Activated naive CD8-positive, alpha-beta T cell treated with anti-CD3 and anti-CD28 coated beads, Interleukin-2, amount 50 U/mL, for 24 hours (primary cell): Measurements from ENCODE around the gene ZNF385B.
"Not testable (repeated sequence)": the region's sequence is repeated elsewhere in the genome, so short reads cannot be mapped to it uniquely, and the experiment has no call there.

ENCODE experiments used
- ATAC-seq: fragments of 150-1000 bp; cut with Tn5 transposase; one replicate; pipeline ENCODE4 v1.10.0; 2021
- DNase-seq: peaks from one replicate; pipeline ENCODE4 v3.0.0; 2021
- H3K27ac Mint-ChIP-seq: one replicate; pipeline ENCODE4 v1.8.0; 2021; ENCODE audit warnings: mild to moderate bottlenecking, mixed read lengths
- H3K27me3 Mint-ChIP-seq: one replicate; pipeline ENCODE4 v1.8.0; 2021; ENCODE audit warnings: mixed read lengths
- H3K36me3 Mint-ChIP-seq: one replicate; pipeline ENCODE4 v1.8.0; 2021; ENCODE audit warnings: low read depth, mixed read lengths
- H3K4me1 Mint-ChIP-seq: one replicate; pipeline ENCODE4 v1.8.0; 2021; ENCODE audit warnings: mixed read lengths
- H3K4me3 Mint-ChIP-seq: one replicate; pipeline ENCODE4 v1.8.0; 2021; ENCODE audit warnings: mild to moderate bottlenecking, moderate library complexity, mixed read lengths
- H3K9me3 Mint-ChIP-seq: one replicate; pipeline ENCODE4 v1.8.0; 2021; ENCODE audit warnings: mixed read lengths

Gene ZNF385B

DNA sequence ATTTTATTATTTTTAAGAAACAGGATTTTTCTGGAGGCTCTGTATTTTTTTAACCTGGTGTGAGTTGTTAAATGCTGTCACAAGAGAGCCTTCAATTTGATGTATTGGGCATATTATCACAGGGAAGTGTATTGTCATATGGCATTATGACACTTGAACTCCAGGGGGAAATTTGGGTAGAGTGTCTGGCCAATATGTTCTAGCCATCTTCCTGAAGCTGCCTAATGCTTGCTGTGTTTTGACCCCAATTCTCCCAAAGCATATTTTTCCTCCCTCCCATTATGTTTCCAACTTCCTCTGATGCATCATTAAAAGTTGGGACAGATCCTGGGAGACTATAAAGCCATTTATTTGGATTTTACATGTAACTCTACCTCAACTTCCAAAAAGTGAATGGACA, 382.6 kb downstream of the ZNF385B start:
- Mint-ChIP-seq H3K27me3 (peaks cover 7% of the 10 kb centered on the region), H3K4me1 (no peaks in the 10 kb centered on the region), H3K27ac (no peak overlapping the region), H3K4me3 (no peak overlapping the region), H3K36me3 (no peaks in the 10 kb centered on the region), H3K9me3 (no peaks in the 10 kb centered on the region)
- ATAC-seq (no peak), DNase-seq (no peak)

DNA sequence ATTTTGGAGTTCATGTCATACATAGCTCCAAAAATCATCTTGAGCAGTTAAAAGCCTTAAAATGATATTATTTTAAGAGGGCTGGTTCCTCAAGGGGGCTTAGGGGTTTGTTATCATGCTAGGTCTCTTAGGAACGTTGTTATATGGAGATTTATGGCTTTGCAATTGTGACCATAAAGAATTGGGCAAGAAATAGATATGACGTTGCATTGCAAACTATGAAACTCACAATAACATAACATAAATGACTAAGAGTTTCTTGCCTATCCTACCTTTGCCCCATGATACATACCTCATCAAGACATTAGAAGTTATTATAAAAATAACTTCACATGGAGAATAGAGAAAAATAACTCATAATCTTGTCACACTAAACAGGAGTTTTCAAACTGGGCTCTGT, 390.4 kb downstream of the ZNF385B start:
- peaks cover 5% of the 10 kb centered on the region for H3K27me3 Mint-ChIP-seq
- no peak overlapping the region for H3K27ac Mint-ChIP-seq
- ATAC-seq = no peak
- no peak overlapping the region for H3K4me3 Mint-ChIP-seq
- no peaks in the 10 kb centered on the region for H3K36me3 Mint-ChIP-seq
- H3K4me1 Mint-ChIP-seq = no peaks in the 10 kb centered on the region
- no peaks in the 10 kb centered on the region for H3K9me3 Mint-ChIP-seq
- no peak for DNase-seq

DNA sequence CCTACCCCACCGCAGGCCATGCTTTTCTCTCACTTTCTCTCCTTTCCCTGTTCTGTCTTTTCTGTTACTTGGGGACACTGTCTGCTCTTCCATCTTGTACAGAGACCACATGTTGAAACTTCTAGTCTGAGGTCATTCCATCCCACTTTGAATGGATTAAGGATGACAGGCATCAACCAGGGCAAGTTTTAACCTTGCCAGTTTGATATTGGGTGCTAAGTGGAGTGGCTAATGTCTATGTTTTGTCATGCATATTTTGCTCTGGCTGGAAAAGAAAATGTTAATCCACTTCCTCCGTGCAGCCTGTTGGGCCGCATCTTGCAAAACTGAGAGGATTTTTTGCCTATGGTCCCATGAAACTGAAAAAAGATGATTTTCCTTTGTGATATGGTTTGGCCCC, 391.3 kb downstream of the ZNF385B start:
- H3K36me3 Mint-ChIP-seq = no peaks in the 10 kb centered on the region
- no peaks in the 10 kb centered on the region for H3K4me1 Mint-ChIP-seq
- no peak overlapping the region for H3K4me3 Mint-ChIP-seq
- H3K27me3 Mint-ChIP-seq = peaks cover 5% of the 10 kb centered on the region
- no peak for ATAC-seq
- no peak overlapping the region for H3K27ac Mint-ChIP-seq
- DNase-seq = no peak
- H3K9me3 Mint-ChIP-seq = no peaks in the 10 kb centered on the region

DNA sequence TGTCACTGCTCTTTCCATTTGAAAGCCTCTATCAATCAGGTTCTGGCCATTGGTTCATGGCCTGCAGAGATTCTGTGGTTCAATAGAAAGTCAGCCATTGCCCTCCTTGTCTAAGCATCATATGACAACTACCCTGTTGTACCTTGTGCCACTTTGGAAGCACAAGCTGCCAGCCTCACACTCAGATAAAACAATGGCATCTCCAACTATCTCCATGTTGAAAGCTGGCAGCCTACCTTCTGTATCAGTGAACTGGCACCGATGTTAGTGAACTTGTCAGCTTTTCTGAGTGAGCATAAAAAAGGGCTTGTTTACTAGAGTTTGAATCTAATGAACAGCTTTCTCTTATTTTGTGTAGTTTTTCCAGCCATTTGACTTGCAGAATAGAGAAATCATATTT, 393.5 kb downstream of the ZNF385B start:
- Mint-ChIP-seq H3K27ac (no peak overlapping the region), H3K9me3 (no peaks in the 10 kb centered on the region), H3K4me3 (no peak overlapping the region), H3K27me3 (peaks cover 5% of the 10 kb centered on the region), H3K4me1 (no peaks in the 10 kb centered on the region), H3K36me3 (no peaks in the 10 kb centered on the region)
- ATAC-seq (no peak), DNase-seq (no peak)

DNA sequence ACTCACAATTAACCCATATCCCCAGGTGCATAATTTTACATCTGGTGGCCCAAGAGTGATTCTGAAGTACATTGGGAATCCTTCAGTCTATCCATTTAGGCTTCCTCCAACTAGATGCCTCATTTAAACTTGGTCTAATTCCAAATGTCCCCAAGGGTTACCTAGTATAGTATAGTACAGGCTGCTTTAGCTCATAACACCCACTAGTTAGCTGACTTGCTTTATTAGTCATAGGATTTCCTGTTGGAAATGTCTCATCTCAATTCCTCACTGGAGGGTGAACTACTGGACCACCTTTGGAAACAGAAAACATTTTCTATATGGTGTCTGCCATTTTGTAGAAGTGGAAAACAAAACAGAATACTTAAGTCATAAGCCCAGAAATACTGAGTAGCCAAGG, 394.3 kb downstream of the ZNF385B start:
- Mint-ChIP-seq H3K27ac (no peak overlapping the region), H3K4me3 (no peak overlapping the region)
- DNase-seq = no peak

DNA sequence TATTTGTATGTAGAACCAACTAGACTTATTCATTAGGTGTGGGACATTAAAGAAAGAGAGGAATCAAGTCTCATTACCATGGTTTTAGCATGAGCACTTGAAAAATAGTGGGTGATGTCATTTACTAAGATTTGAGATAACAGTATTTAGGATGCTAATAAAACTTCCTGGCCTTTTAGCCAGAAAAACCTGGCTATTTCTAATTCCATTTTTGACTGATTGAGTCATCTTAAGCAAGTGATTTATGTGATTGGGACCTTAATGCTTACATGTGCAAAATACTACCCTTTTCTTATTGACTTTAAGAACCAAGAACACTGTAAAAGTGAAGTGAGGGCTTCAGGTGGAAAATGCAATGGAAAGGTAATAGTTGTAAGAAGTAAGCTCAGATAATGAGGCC, 400.0 kb downstream of the ZNF385B start:
- ATAC-seq = no peak
- DNase-seq = no peak
- H3K4me3 Mint-ChIP-seq = no peak overlapping the region
- no peaks in the 10 kb centered on the region for H3K36me3 Mint-ChIP-seq
- H3K27me3 Mint-ChIP-seq = peaks cover 8% of the 10 kb centered on the region
- H3K4me1 Mint-ChIP-seq = peaks cover 5% of the 10 kb centered on the region
- no peak overlapping the region for H3K27ac Mint-ChIP-seq
- H3K9me3 Mint-ChIP-seq = peaks cover 5% of the 10 kb centered on the region

More for the DNA sequence above, 394.3 kb downstream of the ZNF385B start:
- Mint-ChIP-seq H3K4me1 (no peaks in the 10 kb centered on the region), H3K9me3 (no peaks in the 10 kb centered on the region), H3K36me3 (no peaks in the 10 kb centered on the region), H3K27me3 (peaks cover 5% of the 10 kb centered on the region)
- no peak for ATAC-seq

DNA sequence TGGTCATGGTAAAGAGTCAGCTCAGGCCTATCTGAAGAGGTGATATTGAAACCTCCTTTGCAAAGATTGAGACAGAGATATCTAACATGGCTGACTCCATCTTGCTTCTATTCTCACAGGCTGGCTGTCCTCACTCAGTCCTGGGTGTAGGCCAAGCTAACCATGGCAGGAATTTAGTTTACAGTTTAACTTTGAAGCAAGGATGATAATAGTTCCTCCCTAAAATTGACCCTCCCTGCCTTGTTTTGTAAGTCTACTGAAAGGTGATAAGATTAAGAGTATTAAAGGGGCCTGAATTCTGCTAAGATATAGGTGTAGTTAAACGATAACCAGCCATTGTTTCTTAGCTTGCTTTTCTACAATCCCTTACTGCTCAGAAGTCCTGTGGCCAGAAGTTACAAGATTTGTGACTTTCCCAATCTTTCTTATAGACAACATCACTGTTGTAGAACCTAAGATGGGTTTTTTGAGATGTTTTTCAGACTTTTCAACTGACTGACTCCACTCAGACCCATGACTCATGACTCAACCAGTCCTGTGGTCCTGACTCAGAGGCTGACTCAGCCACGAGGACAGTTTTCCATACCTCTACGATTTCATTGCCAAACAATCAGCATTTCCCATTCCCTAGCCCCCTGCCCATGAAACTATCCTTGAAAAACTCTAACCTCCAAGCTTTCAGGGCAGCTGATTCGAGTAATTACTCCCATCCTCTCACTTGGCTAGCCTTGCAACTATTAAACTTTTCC, 401.1 kb downstream of the ZNF385B start:
- H3K9me3 Mint-ChIP-seq = peaks cover 5% of the 10 kb centered on the region
- no peaks in the 10 kb centered on the region for H3K36me3 Mint-ChIP-seq
- ATAC-seq (peak; percentile 69), DNase-seq (peak; percentile 13)
- H3K4me1 Mint-ChIP-seq = peaks cover 5% of the 10 kb centered on the region
- no peak overlapping the region for H3K4me3 Mint-ChIP-seq
- peak overlapping the region; percentile 13 for H3K27ac Mint-ChIP-seq
- H3K27me3 Mint-ChIP-seq = peaks cover 8% of the 10 kb centered on the region

DNA sequence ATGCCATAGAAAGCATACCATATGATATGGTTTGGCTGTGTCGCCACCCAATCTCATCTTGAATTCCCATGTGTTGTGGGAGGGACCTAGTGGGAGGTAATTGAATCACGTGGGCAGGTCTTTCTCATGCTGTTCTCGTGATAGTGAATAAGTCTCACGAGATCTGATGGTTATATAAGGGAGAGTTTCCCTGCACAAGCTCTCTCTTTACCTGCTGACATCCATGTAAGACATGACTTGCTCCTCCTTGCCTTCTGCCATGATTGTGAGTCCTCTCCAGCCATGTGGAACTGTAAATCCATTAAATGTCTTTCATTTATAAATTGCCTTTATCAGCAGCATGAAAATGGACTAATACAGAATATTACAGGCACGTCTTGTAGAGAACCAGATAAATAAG, 403.3 kb downstream of the ZNF385B start:
- not testable (repeated sequence) for DNase-seq, H3K4me1 Mint-ChIP-seq, H3K9me3 Mint-ChIP-seq, ATAC-seq, H3K27me3 Mint-ChIP-seq, H3K4me3 Mint-ChIP-seq, H3K27ac Mint-ChIP-seq, H3K36me3 Mint-ChIP-seq

DNA sequence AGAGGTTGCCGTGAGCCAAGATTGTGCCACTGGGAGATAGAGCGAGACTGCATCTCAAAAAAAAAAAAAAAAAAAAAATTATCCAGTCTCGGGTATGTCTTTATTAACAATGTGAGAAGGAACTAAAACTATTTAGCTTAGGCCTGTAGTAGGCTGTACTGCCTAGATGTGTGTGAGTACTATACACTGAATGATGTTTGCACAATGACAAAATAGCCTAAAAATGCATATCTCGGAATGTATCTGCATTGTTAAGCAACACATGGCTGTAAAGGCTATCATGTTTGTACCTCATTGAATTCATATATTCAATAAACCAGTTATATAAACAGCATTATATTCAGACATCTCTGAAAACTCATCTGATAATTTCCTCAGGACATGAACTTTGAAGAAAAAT, 405.6 kb downstream of the ZNF385B start:
- Mint-ChIP-seq H3K4me3 (no peak overlapping the region), H3K4me1 (peaks cover 5% of the 10 kb centered on the region), H3K27ac (no peak overlapping the region), H3K27me3 (peaks cover 3% of the 10 kb centered on the region), H3K9me3 (peaks cover 5% of the 10 kb centered on the region), H3K36me3 (no peaks in the 10 kb centered on the region)
- ATAC-seq = no peak
- no peak for DNase-seq

DNA sequence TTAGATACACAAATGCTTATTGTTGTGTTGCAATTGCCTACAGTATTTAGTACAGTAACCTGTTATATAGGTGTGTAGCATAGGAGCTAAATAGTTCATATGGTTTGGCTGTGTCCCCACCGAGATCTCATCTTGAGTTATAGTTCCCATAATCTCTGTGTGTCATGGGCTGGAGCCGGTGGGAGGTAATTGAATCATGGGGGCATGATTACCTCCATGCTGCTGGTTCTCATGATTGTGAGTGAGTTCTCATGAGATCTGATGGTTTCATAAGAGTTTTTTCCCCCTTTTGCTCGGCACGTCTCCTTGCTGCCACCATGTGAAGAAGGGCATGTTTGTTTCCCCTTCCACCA, 406.3 kb downstream of the ZNF385B start:
- H3K4me3 Mint-ChIP-seq = no peak overlapping the region
- peaks cover 4% of the 10 kb centered on the region for H3K27me3 Mint-ChIP-seq
- DNase-seq = no peak
- H3K9me3 Mint-ChIP-seq = peaks cover 5% of the 10 kb centered on the region
- no peaks in the 10 kb centered on the region for H3K36me3 Mint-ChIP-seq
- no peak overlapping the region for H3K27ac Mint-ChIP-seq
- ATAC-seq = no peak
- peaks cover under 1% of the 10 kb centered on the region for H3K4me1 Mint-ChIP-seq

DNA sequence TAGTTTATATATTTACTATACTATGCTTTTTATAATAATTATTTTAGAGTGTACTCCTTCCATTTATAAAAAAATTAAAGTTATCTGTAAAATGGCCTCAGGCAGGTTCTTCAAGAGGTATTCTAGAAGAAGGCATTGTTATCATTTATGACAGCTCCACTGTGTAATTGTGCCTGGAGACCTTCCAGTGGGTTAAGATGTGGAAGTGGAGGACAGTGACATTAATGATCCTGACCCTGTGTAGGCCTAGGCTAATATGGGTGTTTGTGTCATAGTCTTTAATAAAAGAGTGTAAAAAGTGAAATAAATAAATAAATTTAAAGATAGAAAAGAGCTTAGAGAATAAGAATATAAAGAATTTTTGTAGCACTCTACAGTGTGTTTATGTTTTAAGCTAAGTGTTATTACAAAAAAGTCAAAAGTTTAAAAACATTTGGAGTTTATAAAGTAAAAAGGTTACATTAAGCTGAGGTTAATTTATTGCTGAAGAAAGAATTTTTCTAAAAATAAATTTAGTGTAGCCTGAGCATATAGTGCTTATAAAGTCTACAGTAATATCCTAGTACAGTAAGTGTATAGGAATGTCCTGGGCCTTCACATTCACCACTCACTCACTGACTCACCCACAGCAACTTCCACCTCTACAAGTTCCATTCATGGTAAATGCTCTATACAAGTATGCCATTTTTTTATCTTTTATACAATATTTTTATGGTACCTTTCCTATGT, 406.8 kb downstream of the ZNF385B start:
- no peaks in the 10 kb centered on the region for H3K36me3 Mint-ChIP-seq
- DNase-seq (no peak), ATAC-seq (no peak)
- H3K27me3 Mint-ChIP-seq = peaks cover 5% of the 10 kb centered on the region
- H3K4me3 Mint-ChIP-seq = no peak overlapping the region
- H3K4me1 Mint-ChIP-seq = no peaks in the 10 kb centered on the region
- peaks cover 5% of the 10 kb centered on the region for H3K9me3 Mint-ChIP-seq
- no peak overlapping the region for H3K27ac Mint-ChIP-seq

DNA sequence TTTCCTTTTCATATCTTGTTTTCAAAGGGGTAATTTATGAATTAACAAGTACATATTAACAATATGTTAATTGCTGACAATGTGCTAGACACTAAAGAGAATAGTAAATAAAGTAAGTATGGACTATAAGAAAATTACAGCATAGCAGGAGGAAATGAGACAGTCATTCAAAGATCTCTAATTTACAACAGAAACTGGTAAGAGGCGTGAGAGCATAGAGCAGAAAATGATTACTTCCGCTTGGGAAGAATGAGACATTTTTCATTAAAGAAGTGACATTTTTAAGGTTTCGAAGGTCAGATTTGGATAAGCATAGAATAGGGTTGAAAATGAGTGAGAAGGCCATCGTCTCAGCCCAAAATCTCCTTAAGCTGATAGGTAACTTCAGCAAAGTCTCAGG, 412.4 kb downstream of the ZNF385B start:
- H3K9me3 Mint-ChIP-seq = no peaks in the 10 kb centered on the region
- DNase-seq = no peak
- no peak overlapping the region for H3K4me3 Mint-ChIP-seq
- H3K4me1 Mint-ChIP-seq = no peaks in the 10 kb centered on the region
- no peaks in the 10 kb centered on the region for H3K36me3 Mint-ChIP-seq
- H3K27ac Mint-ChIP-seq = no peak overlapping the region
- peaks cover 2% of the 10 kb centered on the region for H3K27me3 Mint-ChIP-seq
- no peak for ATAC-seq

DNA sequence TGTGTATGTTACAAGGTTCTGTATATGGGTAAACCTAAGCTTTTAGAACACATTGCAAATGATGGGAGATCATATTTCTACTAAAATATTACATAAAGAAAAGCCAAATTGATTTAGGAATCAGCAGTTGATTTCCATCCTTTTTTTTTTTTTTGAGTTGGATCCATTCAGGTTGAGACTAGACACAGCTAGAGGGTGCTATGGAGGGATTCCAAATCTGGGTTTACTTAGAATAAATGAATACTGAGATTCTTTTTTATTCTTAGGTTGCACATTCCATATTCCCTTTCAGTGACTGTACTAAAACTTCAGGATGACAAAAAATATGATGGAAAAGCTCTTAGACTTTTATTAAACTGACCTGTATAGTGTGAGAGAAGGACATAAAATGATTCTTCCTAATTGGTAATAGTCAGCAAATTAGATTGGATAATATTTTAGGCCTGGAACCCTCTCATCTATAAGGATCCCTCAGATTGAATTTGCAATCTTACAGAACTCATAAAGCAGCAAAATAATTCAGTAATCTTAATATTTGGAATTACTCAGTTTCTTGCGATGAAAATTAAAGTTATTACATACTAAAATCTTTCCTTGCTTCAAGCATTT, 413.5 kb downstream of the ZNF385B start:
- ATAC-seq (no peak), DNase-seq (no peak)
- Mint-ChIP-seq H3K27ac (no peak overlapping the region), H3K4me3 (no peak overlapping the region), H3K27me3 (peaks cover 2% of the 10 kb centered on the region), H3K36me3 (no peaks in the 10 kb centered on the region), H3K9me3 (no peaks in the 10 kb centered on the region), H3K4me1 (no peaks in the 10 kb centered on the region)

DNA sequence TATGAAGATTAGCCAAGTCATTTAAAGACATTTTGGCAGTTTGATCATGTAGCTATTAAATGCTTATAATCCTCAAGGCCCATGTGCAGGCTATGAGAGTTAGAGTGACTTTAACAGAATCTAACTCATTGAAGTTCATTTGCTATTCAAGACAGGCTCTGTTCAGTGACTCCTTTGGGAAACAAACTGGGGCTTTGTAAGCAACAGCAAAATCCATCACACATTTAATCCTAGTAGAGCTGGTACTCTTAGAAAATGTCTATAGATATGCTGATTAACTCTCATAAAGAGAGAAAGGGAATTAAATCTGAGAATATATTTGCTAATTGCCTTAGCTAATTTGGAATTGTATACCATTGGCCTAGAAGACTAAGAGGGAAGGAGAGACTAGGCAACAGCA, 414.0 kb downstream of the ZNF385B start:
- DNase-seq (no peak), ATAC-seq (no peak)
- Mint-ChIP-seq H3K4me1 (no peaks in the 10 kb centered on the region), H3K36me3 (no peaks in the 10 kb centered on the region), H3K27me3 (peaks cover 2% of the 10 kb centered on the region), H3K27ac (no peak overlapping the region), H3K4me3 (no peak overlapping the region), H3K9me3 (no peaks in the 10 kb centered on the region)

DNA sequence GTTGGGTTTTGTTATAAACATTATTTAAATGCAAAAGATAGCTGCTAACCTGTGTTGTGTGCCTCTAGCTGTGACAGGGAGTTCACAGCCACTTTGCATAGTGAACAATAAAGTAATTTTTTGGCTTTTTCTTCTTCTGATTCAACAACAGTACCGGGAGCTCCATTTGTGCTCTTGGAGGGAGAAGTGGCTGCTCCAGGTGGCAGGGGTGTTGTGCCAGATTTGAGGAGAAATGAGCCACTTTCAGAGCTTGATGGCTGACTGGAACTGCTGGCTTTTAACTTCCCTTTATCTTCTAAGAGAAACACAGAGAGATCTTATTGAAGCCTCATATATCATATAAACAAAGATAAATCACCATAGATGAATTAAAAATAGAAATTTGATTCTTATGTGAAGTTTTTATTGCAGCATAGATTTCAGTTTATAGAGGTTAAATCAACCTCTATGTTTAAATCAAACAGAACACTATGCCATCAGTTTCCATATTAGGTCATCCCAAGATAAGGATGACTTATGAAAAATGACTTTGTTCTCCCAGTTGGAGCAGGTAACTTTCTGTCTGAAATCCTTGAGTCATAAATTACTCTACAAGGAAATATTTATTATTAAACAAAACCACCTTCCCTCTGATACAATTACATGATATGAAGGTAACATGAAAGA, 414.8 kb downstream of the ZNF385B start:
- no peak for DNase-seq
- Mint-ChIP-seq H3K27ac (no peak overlapping the region), H3K27me3 (peaks cover 3% of the 10 kb centered on the region), H3K36me3 (no peaks in the 10 kb centered on the region), H3K4me1 (no peaks in the 10 kb centered on the region), H3K4me3 (no peak overlapping the region), H3K9me3 (no peaks in the 10 kb centered on the region)
- no peak for ATAC-seq
